Mesothelial cell of epicardium (in vitro differentiated cells): ENCODE data around the gene DNAAF5. TPM values are rescaled to one million over a fixed set of nuclear protein-coding genes. Genes with fewer than 3 reads are reported as not detected.

ENCODE experiments used
- DNase-seq, 2 experiments: peaks; one replicate each; pipeline ENCODE4 v3.0.0; 2021; ENCODE audit warnings: low spot score in 2 of 2; ENCODE audit not compliant: unreplicated experiment in 2 of 2
- H3K27ac Mint-ChIP-seq: 2 replicates; pipeline ENCODE4 v1.8.0; 2021; ENCODE audit warnings: mixed read lengths
- H3K27me3 Mint-ChIP-seq: 2 replicates; pipeline ENCODE4 v1.8.0; 2021; ENCODE audit warnings: low read depth, mixed read lengths
- H3K36me3 Mint-ChIP-seq: 2 replicates; pipeline ENCODE4 v1.8.0; 2021; ENCODE audit warnings: mixed read lengths
- H3K4me1 Mint-ChIP-seq: 2 replicates; pipeline ENCODE4 v1.8.0; 2021; ENCODE audit warnings: mixed read lengths
- H3K4me3 Mint-ChIP-seq: 2 replicates; pipeline ENCODE4 v1.8.0; 2021; ENCODE audit warnings: mild to moderate bottlenecking, moderate library complexity, mixed read lengths
- H3K9me3 Mint-ChIP-seq: 2 replicates; pipeline ENCODE4 v1.8.0; 2021; ENCODE audit warnings: mixed read lengths
- CTCF ChIP-seq: fragments of 200-600 bp; sonication (generic); IDR thresholded peaks from one replicate; pipeline ENCODE4 v1.5.0; 2021; ENCODE audit warnings: antibody characterized with exemption; ENCODE audit not compliant: unreplicated experiment
- total RNA-seq: library from RNA; stranded (reverse); gene quantifications from 3 replicates; pipeline ENCODE4 v1.2.1, GENCODE V29; 2021

DNAAF5 gene
- total RNA-seq, 1 donor from 2014 or later = 39.0 TPM

GRCh38 chr7:783556-784490 is 57.3 kb downstream of the DNAAF5 start:
- Mint-ChIP-seq H3K4me1 (no peaks in the 10 kb centered on the region), H3K36me3 (peaks cover 36% of the 10 kb centered on the region), H3K27me3 (no peaks in the 10 kb centered on the region), H3K27ac (no peak overlapping the region), H3K4me3 (no peak overlapping the region), H3K9me3 (peaks cover 3% of the 10 kb centered on the region)
- no peak for TF ChIP-seq CTCF
- no peak for DNase-seq

- no peak for DNase-seq
- no peaks in the 10 kb centered on the region for H3K27me3 Mint-ChIP-seq
- no peaks in the 10 kb centered on the region for H3K4me1 Mint-ChIP-seq
- peaks cover 3% of the 10 kb centered on the region for H3K9me3 Mint-ChIP-seq
- H3K36me3 Mint-ChIP-seq = peaks cover 43% of the 10 kb centered on the region
- no peak overlapping the region for H3K27ac Mint-ChIP-seq
- TF ChIP-seq CTCF = no peak
- H3K4me3 Mint-ChIP-seq = no peak overlapping the region
Measured at GRCh38 chr7:784971-785370, 58.5 kb downstream of the DNAAF5 start.

- no peaks in the 10 kb centered on the region for H3K4me1 Mint-ChIP-seq
- no peak overlapping the region for H3K4me3 Mint-ChIP-seq
- H3K36me3 Mint-ChIP-seq = peaks cover 43% of the 10 kb centered on the region
- H3K9me3 Mint-ChIP-seq = peaks cover 3% of the 10 kb centered on the region
- H3K27ac Mint-ChIP-seq = no peak overlapping the region
- no peak for DNase-seq
- H3K27me3 Mint-ChIP-seq = no peaks in the 10 kb centered on the region
- TF ChIP-seq CTCF = no peak
Measured at GRCh38 chr7:785416-785815, 58.9 kb downstream of the DNAAF5 start.

- H3K4me3 Mint-ChIP-seq = no peak overlapping the region
- peak; percentile 68 for TF ChIP-seq CTCF
- DNase-seq = peak in 1 of 2 experiments; percentile 84
- no peak overlapping the region for H3K27ac Mint-ChIP-seq
- H3K4me1 Mint-ChIP-seq = no peaks in the 10 kb centered on the region
- H3K27me3 Mint-ChIP-seq = no peaks in the 10 kb centered on the region
- peaks cover 3% of the 10 kb centered on the region for H3K9me3 Mint-ChIP-seq
- H3K36me3 Mint-ChIP-seq = peaks cover 43% of the 10 kb centered on the region
Measured at GRCh38 chr7:786472-787255, 60.2 kb downstream of the DNAAF5 start.

- Mint-ChIP-seq H3K27ac (no peak overlapping the region), H3K27me3 (no peaks in the 10 kb centered on the region), H3K36me3 (peaks cover 46% of the 10 kb centered on the region), H3K4me1 (no peaks in the 10 kb centered on the region), H3K9me3 (peaks cover 3% of the 10 kb centered on the region), H3K4me3 (no peak overlapping the region)
- no peak for DNase-seq
- TF ChIP-seq CTCF = no peak
Measured at GRCh38 chr7:787332-788240, 61.1 kb downstream of the DNAAF5 start.
